Ovary (tissue), 9 donors: ENCODE data around the gene TUBA1A. TPM values are rescaled to one million over a fixed set of nuclear protein-coding genes. Genes with fewer than 3 reads are reported as not detected.

Experiments
- DNase-seq, 5 donors: peaks; one replicate each; pipeline ENCODE4 v3.0.0-alpha.2; 2019 to 2020
- H3K27ac ChIP-seq, 2 donors: fragments of 200-600 bp; one replicate each; pipeline versions ENCODE4 v1.5.1 to v1.8.0; 2019 to 2022
- H3K27me3 ChIP-seq: fragments of 200-600 bp; one replicate; pipeline ENCODE4 v1.8.0; 2022
- H3K36me3 ChIP-seq: fragments of 200-600 bp; sonication (generic); one replicate; pipeline ENCODE4 v1.5.1; 2019
- H3K4me1 ChIP-seq: one replicate; pipeline ENCODE4 v1.8.1; 2013; ENCODE audit warnings: mild to moderate bottlenecking, moderate library complexity; ENCODE audit not compliant: insufficient read depth
- H3K4me3 ChIP-seq: fragments of 200-600 bp; sonication (generic); one replicate; pipeline ENCODE4 v1.5.1; 2017
- H3K9me3 ChIP-seq, 2 donors: fragments of 200-600 bp in 1 of 2; sonication (generic) in 1 of 2; one replicate each; pipeline versions ENCODE4 v1.5.1 to v1.8.1; 2013 to 2019; ENCODE audit warnings: mild to moderate bottlenecking in 1 of 2, moderate library complexity in 1 of 2
- EP300 ChIP-seq: sonication (generic); formaldehyde crosslinking; IDR thresholded peaks from one replicate; pipeline ENCODE4 v1.6.1; 2017; ENCODE audit warnings: antibody characterized with exemption
- POLR2A ChIP-seq: fragments of 450-650 bp; IDR thresholded peaks from one replicate; pipeline ENCODE4 v1.6.1; 2017; ENCODE audit warnings: antibody characterized with exemption, mild to moderate bottlenecking, moderate library complexity
- WGBS, 3 donors: extraction: QIAGEN DNeasy Blood & Tissue Kit in 1 of 3; methylation state at CpG; one replicate each; pipeline versions ENCODE4 v1.1.5 to v1.1.7; 2013 to 2017; 5-methylcytosine and 5-hydroxymethylcytosine counted together
- intact Hi-C, 4 donors: fragments of 100-400 bp; cut with DNase I; formaldehyde crosslinking; loops; one replicate each; pipeline versions ENCODE4 v1.11.0 to v1.15.1; 2022 to 2023
- polyA plus RNA-seq, 2 donors: library from polyadenylated mRNA; stranded (reverse); fragments of 200-250 nt in 1 of 2; fragments of 350-450 nt in 1 of 2; fragmentation: Illumina TruSeq in 1 of 2; extraction: RNeasy Lipid Tissue Mini Kit (QIAGEN cat#74804) in 1 of 2; gene quantifications; one replicate each; pipeline ENCODE4 v1.2.3, GENCODE V29; 2013 to 2014
- total RNA-seq, 7 donors: library from RNA; depleted of rRNA in 2 of 7; stranded (reverse); fragments of >200 nt in 2 of 7; fragmentation: NEBNext Ultra II Directional in 3 of 7; extraction: Animal tissue kit (Norgen Biotek cat#: 25700) in 3 of 7; gene quantifications; one replicate each; pipeline versions ENCODE4 v1.1.0 to v1.2.4, GENCODE V29; 2016 to 2023
- TF ChIP-seq, protein P1 (sequence below), 3 donors: fragments of 450-650 bp in 2 of 3; fragments of 200-600 bp in 1 of 3; IDR thresholded peaks; one replicate each; pipeline versions ENCODE4 v1.5.1 to v1.8.0; 2016 to 2022; ENCODE audit warnings: antibody characterized with exemption in 3 of 3, mild to moderate bottlenecking in 1 of 3
- donor health status: DM: no; HTN: no; CAD: no; lungs with moderate emphysema.
- donor health status: DM: no; HTN: no; CAD: no.
- donor health status: Bipolar disorder and iron deficiency.
- donor health status: DM: yes; HTN: yes; CAD: no.
- donor health status: DM: no; HTN: no; CAD: no.
- donor health status: DM: yes; HTN: yes; CAD: no.

Gene TUBA1A
- total and polyA plus RNA-seq, 9 donors, result 140 to 535 (median 195) TPM

DNA sequence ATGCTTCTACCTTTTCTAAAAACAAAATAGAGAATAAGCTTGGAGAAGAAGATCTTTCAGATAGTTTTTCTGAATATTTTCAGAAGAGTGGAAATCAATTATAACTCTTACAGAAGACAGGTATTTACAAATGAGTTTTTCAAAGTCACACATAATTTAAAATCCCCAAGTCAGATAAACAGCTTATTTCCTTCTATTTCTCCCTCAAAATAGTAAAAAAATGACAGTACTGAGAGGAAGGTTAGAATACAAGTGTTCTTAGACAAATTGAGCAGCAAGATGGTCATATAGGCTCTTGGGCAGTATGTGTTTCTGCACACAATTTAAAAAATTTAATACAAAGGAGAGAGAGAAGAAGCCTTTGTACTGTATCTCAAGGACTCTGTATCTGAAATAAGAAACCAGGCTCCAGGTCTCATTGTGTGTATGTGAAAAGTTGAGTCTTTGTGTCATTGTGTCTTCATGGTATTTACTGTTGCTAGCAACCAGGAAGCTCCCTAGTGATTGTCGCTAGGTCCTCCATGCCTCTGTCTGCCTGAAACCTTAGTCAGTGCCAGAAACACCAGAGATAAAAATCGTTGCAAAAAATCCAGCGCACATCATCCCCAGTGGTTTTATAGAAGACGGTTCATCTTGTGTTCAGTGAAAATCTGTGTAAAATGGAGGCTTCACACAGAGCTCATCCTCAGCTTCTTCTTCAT, 12.9 kb upstream of the TUBA1A start:
- WGBS, 3 donors, result 24 to 36% (median 33%) methylated on average over 4 of the region's 4 CpGs
- intact Hi-C loops, result no loop called here
- Histone ChIP-seq H3K36me3 (no peaks in the 10 kb centered on the region), H3K4me3 (no peak overlapping the region), H3K9me3 (no peaks in the 10 kb centered on the region), H3K4me1 (peaks cover 3% of the 10 kb centered on the region), H3K27ac (peak overlapping the region in 1 of 2 donors; percentile 71), H3K27me3 (no peaks in the 10 kb centered on the region)
- no peak for DNase-seq
- TF ChIP-seq EP300, result no peak
- no peak for TF ChIP-seq POLR2A
- TF ChIP-seq, protein P1, sequence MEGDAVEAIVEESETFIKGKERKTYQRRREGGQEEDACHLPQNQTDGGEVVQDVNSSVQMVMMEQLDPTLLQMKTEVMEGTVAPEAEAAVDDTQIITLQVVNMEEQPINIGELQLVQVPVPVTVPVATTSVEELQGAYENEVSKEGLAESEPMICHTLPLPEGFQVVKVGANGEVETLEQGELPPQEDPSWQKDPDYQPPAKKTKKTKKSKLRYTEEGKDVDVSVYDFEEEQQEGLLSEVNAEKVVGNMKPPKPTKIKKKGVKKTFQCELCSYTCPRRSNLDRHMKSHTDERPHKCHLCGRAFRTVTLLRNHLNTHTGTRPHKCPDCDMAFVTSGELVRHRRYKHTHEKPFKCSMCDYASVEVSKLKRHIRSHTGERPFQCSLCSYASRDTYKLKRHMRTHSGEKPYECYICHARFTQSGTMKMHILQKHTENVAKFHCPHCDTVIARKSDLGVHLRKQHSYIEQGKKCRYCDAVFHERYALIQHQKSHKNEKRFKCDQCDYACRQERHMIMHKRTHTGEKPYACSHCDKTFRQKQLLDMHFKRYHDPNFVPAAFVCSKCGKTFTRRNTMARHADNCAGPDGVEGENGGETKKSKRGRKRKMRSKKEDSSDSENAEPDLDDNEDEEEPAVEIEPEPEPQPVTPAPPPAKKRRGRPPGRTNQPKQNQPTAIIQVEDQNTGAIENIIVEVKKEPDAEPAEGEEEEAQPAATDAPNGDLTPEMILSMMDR (IDR thresholded peaks at IDR 0.05), result no peak

DNA sequence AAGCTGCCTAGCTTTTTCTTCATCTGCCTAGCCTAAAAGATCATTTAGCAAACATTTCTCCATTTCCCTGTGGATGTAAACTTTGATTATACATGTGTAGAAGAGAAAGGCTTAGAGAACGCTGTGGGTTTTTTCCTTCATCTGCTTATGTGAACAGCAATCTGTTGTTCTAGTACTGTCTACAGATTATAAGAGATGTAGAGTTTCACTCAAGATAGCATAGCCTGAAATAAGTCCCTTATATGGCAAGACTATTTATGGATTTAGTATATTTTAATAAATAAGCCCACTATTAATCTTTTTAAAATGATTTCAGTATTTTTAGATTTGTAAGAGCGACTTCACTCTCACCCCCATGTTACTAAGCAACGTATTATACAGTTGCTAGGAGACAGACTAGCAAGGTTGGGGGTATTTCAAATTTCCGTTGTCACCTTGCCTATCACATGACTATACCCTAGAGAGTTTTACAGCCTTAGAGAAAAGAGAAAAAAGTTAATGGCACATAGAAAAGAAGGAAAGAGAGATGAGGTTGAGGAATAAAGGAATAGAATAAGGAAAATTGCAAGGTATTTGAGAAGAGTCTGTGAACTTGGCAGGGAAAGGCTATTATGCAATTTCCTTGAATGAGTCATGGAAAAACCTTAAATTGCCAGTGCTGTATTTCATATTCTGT, 12.2 kb upstream of the TUBA1A start:
- intact Hi-C loops, result no loop called here
- Histone ChIP-seq H3K9me3 (no peaks in the 10 kb centered on the region), H3K27ac (peak overlapping the region in 1 of 2 donors; percentile 71), H3K36me3 (no peaks in the 10 kb centered on the region), H3K27me3 (no peaks in the 10 kb centered on the region), H3K4me3 (no peak overlapping the region), H3K4me1 (peaks cover 3% of the 10 kb centered on the region)
- DNase-seq, result peak in 1 of 5 donors; percentile 16
- 2 to 3% (median 3%) methylated on average over 4 of the region's 4 CpGs for WGBS, 3 donors
- TF ChIP-seq POLR2A (no peak), EP300 (no peak)
- TF ChIP-seq, protein P1 (IDR thresholded peaks at IDR 0.05), result no peak

DNA sequence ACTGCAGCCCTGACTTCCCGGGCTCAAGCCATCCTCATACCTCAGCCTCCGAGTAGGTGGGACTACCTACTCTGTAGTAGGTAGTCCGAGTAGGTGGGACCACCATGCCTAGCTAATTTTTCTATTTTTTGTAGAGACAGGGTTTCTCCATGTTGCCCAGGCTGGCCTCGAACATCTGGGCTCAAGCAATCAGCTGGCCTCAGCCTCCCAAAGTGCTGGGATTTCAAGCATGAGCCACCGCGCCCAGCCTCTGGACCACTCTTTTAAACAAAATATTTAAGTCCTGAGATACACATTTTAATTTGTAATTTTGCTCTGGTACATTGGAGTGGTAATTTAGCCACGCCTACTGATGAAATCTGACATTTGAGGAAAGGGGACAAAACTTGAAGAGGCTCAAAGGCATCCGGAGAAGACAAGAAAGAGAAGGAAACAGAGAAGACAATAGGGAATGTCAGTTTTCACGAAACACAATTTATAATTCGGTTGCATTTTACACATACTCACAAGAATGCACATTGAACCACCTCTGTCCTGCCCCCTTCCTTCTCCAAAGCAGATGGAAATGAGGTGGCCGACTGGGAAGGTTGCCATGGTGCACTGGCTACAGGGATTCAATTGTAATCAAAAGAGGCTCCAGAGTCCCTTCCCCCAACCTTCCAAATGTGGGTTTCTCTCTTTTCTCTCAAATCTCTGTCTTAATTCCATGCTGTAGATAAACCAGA, 9.7 kb upstream of the TUBA1A start:
- intact Hi-C loops, result no loop called here
- DNase-seq, result peak in 3 of 5 donors; percentile 25 to 49 (median 49)
- Histone ChIP-seq H3K4me1 (peaks cover 3% of the 10 kb centered on the region), H3K27me3 (no peaks in the 10 kb centered on the region), H3K36me3 (no peaks in the 10 kb centered on the region), H3K27ac (no peak overlapping the region), H3K9me3 (no peaks in the 10 kb centered on the region), H3K4me3 (no peak overlapping the region)
- TF ChIP-seq, protein P1 (IDR thresholded peaks at IDR 0.05), result no peak
- no peak for TF ChIP-seq EP300
- no peak for TF ChIP-seq POLR2A
- WGBS, 3 donors, result 70 to 71% (median 71%) methylated on average over 11 of the region's 11 CpGs

DNA sequence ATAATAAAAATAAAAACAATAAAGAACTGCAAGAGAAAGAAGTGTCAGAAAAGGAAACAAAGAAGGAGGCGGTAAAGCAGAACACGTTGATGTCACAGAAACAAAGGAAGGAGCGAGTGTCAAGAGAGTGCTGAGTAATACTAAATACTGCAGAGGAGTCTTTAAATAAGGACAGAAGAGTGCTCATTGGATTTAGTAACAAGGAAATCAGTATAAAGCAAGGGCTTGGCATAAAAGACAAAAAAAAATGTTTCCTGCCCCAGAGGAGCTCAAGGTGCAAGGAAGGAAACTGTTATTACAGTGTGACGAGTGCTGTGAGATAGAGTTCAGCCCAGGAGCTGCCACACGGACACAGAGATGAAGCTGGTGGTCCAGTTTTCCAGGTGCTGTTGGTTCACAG, 8.4 kb upstream of the TUBA1A start:
- Histone ChIP-seq H3K27ac (no peak overlapping the region), H3K27me3 (no peaks in the 10 kb centered on the region)

More for the DNA sequence above, 8.4 kb upstream of the TUBA1A start:
- H3K4me3 ChIP-seq, result no peak overlapping the region
- no peaks in the 10 kb centered on the region for H3K36me3 ChIP-seq
- WGBS, 3 donors, result 83% methylated on average over 5 of the region's 5 CpGs
- H3K4me1 ChIP-seq, result peaks cover 3% of the 10 kb centered on the region
- intact Hi-C loops, result no loop called here
- DNase-seq, result no peak
- TF ChIP-seq POLR2A (no peak), EP300 (no peak)
- TF ChIP-seq, protein P1 (IDR thresholded peaks at IDR 0.05), result no peak
- no peaks in the 10 kb centered on the region for H3K9me3 ChIP-seq
